Activated CD4-positive, alpha-beta T cell treated with anti-CD3 and anti-CD28 coated beads, Interleukin-2, Interleukin-6, amounts not matched to agents 100 ng/mL and 50 ng/mL, durations not matched to agents 16 hours and 8 hours (primary cell): ENCODE results near the gene ARF3.
A peak's percentile ranks its signal among the peaks of the same experiment; 100 is the strongest.

Source experiments
- DNase-seq: peaks from one replicate; pipeline ENCODE4 v3.0.0-alpha.2; 2020

The ARF3 gene

DNA sequence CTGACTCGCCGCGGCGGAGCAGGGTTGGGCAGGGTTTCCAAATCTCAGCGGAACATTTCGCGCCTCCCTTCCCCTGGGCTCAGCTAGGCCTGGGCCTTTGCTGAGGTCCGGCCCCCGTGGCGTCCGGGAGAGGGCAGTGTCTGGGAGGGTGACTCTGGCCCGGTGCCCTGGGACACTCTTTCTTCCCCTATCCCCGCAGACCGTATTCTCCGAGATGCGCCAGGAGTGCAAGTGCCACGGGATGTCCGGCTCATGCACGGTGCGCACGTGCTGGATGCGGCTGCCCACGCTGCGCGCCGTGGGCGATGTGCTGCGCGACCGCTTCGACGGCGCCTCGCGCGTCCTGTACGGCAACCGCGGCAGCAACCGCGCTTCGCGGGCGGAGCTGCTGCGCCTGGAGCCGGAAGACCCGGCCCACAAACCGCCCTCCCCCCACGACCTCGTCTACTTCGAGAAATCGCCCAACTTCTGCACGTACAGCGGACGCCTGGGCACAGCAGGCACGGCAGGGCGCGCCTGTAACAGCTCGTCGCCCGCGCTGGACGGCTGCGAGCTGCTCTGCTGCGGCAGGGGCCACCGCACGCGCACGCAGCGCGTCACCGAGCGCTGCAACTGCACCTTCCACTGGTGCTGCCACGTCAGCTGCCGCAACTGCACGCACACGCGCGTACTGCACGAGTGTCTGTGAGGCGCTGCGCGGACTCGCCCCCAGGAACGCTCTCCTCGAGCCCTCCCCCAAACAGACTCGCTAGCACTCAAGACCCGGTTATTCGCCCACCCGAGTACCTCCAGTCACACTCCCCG is 23.9 kb upstream of the ARF3 start:
- peak; percentile 56 for DNase-seq

DNA sequence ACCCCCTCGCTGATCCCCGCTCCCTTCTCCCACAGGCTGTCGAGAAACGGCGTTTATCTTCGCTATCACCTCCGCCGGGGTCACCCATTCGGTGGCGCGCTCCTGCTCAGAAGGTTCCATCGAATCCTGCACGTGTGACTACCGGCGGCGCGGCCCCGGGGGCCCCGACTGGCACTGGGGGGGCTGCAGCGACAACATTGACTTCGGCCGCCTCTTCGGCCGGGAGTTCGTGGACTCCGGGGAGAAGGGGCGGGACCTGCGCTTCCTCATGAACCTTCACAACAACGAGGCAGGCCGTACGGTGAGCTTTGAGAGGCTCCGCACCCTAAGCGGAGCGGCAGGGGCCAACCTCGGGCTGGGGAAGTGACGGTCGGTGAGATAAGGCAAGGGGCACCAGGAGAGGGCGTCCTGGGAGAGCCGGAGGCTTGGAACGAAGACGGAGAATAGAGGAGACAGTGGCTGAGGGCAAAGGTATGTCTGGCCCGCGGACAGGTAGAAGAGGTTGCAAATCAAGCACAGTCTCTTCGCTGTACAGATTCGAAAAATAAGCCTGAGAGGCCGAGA is 23.2 kb upstream of the ARF3 start:
- peak; percentile 41 for DNase-seq

DNA sequence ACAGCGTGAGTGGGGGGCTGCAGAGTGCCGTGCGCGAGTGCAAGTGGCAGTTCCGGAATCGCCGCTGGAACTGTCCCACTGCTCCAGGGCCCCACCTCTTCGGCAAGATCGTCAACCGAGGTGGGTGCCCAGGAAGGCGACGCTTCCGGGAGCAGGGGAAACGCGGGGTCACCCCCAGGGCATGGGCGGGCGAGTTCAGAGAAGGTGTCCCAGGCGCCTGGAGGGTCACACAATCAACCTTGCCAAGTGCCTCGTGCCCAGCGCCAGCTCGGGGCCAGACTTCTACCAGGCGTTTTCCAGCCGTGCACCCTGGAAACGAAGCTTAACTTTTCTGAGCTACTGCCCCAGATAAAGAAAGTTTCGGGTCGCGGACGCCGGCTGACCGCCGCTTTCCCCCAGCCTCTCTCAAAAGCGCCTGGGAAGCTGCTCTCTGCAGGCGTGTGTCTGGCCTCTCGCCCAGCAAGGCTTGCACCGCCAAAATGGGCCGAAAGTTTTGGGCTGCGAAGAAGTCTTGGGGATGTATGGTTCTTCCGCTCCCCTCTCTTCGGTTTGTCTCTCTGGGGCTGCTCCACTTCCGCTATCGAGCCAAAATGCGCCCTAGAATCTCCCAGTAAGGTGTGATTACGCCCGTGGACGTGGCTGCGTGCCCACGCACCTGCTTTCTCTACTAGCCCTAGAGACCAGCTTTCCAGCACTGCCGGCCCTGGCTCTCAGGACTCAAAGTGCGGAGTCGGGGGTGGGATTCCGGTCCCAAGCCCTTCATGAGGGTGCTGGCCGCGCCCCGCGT is 22.5 kb upstream of the ARF3 start:
- no peak for DNase-seq

DNA sequence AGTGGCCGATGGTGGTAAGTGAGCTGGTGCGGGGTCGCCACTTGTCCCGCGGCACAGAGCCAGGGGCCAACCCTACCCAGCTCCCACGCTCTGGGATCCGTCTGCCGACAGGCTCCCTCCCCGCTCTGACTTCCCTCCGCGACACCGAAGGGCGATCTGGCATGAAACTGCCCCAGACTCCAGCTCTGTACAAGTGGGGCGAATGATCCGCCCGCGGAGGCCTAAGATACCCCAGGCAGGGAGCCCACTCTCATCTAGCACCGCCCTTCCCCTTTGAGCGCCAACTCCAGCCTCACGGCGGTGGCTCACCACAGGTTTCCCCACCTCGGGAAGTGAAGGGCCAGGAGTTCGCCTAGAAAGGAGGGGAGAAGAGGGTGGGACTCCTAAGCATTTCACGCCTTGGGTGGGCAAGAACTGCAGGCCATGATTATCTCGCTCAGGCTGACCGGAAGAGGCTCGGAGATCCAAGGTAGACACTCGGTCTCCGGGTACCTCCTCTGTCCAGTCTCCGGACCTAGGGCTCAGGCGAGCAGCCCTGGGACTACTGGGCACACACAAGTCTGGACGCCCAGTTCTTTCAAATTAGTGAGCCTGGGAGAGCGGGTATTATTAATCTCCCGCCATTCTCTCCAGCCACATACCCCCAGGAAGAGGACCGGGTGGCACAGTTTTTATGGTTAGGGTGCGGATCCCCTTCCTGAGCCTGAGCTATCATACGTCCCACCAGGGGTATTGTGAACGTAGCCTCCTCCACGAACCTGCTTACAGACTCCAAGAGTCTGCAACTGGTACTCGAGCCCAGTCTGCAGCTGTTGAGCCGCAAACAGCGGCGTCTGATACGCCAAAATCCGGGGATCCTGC is 21.7 kb upstream of the ARF3 start:
- no peak for DNase-seq

DNA sequence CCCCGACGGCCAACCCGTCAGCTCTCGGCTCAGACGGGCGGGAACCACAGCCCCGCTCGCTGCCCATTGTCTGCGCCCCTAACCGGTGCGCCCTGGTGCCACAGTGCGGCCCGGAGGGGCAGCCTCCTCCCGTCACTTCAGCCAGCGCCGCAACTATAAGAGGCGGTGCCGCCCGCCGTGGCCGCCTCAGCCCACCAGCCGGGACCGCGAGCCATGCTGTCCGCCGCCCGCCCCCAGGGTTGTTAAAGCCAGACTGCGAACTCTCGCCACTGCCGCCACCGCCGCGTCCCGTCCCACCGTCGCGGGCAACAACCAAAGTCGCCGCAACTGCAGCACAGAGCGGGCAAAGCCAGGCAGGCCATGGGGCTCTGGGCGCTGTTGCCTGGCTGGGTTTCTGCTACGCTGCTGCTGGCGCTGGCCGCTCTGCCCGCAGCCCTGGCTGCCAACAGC is 21.0 kb upstream of the ARF3 start, which contains the start of gene WNT1:
TSS of gene WNT1 (plus strand) at position 32 of the 450 bp plus-strand sequence. CDS start at position 361, 329 bp downstream.
- DNase-seq: no peak

GRCh38 chr12:48977290-48978281 is 20.3 kb upstream of the ARF3 start:
- DNase-seq: peak; percentile 84

DNA sequence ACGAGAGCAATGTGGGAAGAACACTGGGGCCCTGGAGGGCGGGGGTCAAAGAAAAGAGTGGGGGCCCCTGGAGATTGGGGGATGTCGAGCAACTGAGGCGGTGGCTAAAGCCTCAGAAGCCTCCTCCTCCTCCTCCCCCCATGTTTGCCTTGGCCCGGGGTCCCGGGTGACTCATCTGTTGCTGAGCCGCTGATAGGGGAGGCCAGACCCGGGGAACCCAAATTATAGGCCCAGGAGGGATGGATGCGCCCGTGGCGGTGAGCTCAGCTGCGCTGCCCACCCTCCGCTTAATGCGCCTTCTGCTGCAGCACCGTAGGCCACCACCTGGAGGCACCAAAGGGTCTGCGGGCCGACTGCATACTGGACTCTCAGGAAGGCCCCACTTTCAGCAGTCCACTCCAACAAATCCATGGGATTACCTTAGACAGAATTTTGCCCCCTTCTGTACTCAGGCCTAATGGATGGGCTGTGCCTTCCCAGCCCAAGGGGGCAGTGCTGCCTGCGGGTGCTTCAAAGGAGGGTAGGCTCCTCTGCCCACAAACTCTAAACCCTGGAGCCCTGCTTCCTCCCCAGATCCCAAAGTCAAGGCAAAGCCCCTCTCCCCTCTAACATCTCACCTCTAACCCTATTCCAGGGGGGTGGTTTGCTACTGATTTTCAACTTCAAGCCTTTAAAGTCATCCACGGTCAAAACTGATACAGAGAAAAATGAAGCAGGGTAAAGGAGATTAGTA is 16.8 kb upstream of the ARF3 start:
- peak; percentile 47 for DNase-seq

GRCh38 chr12:48973531-48973930 is 16.2 kb upstream of the ARF3 start:
- DNase-seq: no peak

DNA sequence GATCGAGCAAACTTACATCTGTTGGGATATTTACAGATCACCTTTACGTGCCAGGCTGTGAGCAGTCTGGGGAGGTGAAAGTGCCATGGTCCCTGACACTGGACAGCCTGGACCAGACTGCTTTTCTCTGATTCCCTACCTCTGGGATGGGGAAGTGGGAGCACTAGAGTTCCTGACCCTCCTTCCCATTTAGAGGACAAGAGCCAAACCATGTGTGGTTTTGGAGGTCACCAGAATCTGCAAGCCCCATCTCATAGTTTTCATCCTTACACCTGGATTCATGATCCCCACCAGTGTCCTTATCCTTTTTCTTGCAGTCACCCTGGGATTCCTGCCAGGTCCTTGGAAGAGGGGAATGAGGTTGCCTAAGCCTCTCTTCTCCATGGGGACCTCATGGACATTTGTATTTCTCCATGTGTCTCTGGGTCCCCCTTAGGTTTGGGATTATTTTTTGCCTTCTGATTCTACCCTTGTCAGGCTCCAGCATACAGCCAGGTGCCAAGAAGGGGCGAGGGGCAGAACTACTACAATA is 15.7 kb upstream of the ARF3 start:
- DNase-seq: no peak

DNA sequence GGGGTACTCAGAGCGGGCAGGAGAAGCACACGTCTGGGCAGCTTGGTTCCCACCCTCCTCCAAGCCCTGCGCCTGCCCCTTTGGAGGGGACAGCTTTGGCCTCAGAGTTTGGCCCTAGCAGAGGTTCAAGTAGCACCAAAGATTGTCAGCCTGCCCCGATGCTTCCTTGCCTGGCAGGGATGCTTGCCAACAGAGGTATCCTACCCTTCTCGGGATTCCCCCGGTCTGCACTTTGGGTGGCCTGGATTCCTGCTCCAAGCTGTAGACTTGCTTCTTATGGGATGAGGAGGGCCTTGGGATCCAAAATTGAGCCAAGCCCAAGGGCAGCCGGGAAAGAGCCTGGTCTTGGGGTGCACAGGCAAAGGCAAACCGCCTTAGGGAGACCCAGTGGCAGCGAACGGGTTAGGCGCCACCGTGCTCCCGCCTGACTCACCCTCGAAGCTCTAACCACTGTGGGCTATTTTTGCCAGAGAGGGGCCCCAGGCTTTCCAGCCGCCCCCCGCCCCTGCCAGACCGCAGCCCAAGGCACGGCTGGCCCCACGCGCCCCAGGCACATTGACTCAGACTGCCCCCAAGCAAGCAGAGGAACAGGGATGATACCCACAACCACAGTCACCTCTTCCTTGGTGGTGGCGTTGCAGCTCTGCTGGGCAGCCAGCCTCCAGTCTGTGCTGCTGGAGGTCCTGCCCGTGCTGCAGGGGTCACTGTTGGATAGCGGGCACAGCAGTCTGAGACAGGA is 15.1 kb upstream of the ARF3 start:
- peak; percentile 37 for DNase-seq

- DNase-seq: no peak
Measured at GRCh38 chr12:48970702-48971334, 13.5 kb upstream of the ARF3 start.

- no peak for DNase-seq
Measured at GRCh38 chr12:48969833-48970701, 12.8 kb upstream of the ARF3 start.

GRCh38 chr12:48969160-48969771 is 12.0 kb upstream of the ARF3 start:
- DNase-seq: no peak

DNA sequence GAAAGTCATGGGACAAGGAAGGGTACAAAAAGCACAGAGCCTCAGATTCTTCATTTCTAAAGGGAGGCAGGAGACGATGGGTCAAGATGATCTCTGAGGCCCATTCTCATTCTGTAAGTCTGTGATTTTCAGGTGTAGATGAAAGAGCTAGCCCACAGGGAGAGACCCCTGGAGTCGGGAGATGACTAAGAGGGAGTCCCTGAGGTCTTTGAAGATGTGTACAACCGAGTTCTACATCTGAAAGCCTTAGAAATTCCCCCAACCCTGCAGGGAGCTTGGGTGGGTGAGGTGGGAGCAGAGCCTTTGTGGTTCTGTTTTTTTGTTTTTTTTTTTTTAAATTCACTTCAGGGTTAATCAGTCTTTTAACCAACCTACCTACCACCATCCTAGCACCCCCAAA is 11.2 kb upstream of the ARF3 start:
- no peak for DNase-seq

DNA sequence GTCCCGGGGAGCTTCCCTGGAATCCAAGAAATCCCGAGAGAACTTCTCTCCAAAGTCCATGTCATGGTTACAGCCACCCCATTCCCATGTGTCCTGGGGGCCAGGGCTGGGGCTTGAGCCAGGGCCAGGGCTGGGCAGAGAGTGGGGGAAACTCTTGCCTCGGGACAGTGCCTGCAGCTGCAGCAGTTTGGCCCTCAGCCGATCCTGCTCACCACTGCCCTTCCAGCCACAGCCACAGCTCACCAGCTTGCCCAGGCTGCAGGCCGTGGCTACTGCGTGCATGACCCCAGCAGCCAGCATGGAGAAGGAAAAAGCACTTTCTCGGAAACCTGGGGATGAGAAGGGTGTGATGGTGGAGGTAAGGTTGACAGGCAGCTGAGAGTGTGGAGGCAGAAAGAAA is 10.7 kb upstream of the ARF3 start:
- no peak for DNase-seq

GRCh38 chr12:48966177-48966895 is 9.0 kb upstream of the ARF3 start:
- DNase-seq: no peak

GRCh38 chr12:48965298-48965838 is 8.1 kb upstream of the ARF3 start:
- DNase-seq: no peak
